Stimulated activated CD8-positive, alpha-beta memory T cell treated with anti-CD3 and anti-CD28 coated beads, Interleukin-12 subunit alpha, Interleukin-12 subunit beta, amount 100 ng/mL, for 1 hour (primary cell): ENCODE measurements around the gene WFDC1.
A peak's percentile ranks its signal among the peaks of the same experiment; 100 is the strongest.

Experiments
- DNase-seq: peaks from one replicate; pipeline ENCODE4 v3.0.0-alpha.2; 2020; ENCODE audit warnings: low read depth

The WFDC1 gene

GRCh38 chr16:84351630-84352029 lies 57.0 kb downstream of the WFDC1 start:
- no peak for DNase-seq

GRCh38 chr16:84354306-84354705 lies 59.6 kb downstream of the WFDC1 start:
- DNase-seq: no peak

GRCh38 chr16:84355149-84355548 lies 60.5 kb downstream of the WFDC1 start:
- DNase-seq: no peak

- no peak for DNase-seq
Observed at GRCh38 chr16:84356176-84356575, 61.5 kb downstream of the WFDC1 start.

GRCh38 chr16:84356591-84357116 lies 62.0 kb downstream of the WFDC1 start:
- DNase-seq: no peak

GRCh38 chr16:84357191-84357651 lies 62.5 kb downstream of the WFDC1 start:
- no peak for DNase-seq

GRCh38 chr16:84358601-84359295 lies 64.1 kb downstream of the WFDC1 start:
- no peak for DNase-seq

- no peak for DNase-seq
Observed at GRCh38 chr16:84359326-84359725, 64.6 kb downstream of the WFDC1 start.

GRCh38 chr16:84360170-84360569 lies 65.5 kb downstream of the WFDC1 start:
- DNase-seq: peak; percentile 0

- no peak for DNase-seq
Observed at GRCh38 chr16:84360748-84361147, 66.1 kb downstream of the WFDC1 start.

- DNase-seq: no peak
Observed at GRCh38 chr16:84361546-84361945, 66.9 kb downstream of the WFDC1 start.

GRCh38 chr16:84362471-84362941 lies 67.8 kb downstream of the WFDC1 start:
- no peak for DNase-seq

- no peak for DNase-seq
Observed at GRCh38 chr16:84366208-84366607, 71.5 kb downstream of the WFDC1 start.

GRCh38 chr16:84367297-84367680 lies 72.6 kb downstream of the WFDC1 start:
- no peak for DNase-seq

- no peak for DNase-seq
Observed at GRCh38 chr16:84367750-84368307, 73.2 kb downstream of the WFDC1 start.

GRCh38 chr16:84368308-84368996 lies 73.8 kb downstream of the WFDC1 start, which contains the start of gene ATP2C2:
TSS of gene ATP2C2 (plus strand) at chr16:84368538. CDS start at chr16:84368616, 78 bp downstream.
- no peak for DNase-seq

- DNase-seq: no peak
Observed at GRCh38 chr16:84369105-84369504, 74.4 kb downstream of the WFDC1 start.

- no peak for DNase-seq
Observed at GRCh38 chr16:84369938-84370627, 75.4 kb downstream of the WFDC1 start.

- DNase-seq: no peak
Observed at GRCh38 chr16:84370723-84371552, 76.3 kb downstream of the WFDC1 start.

GRCh38 chr16:84371553-84371865 lies 76.8 kb downstream of the WFDC1 start:
- DNase-seq: no peak

GRCh38 chr16:84373907-84374489 lies 79.3 kb downstream of the WFDC1 start:
- DNase-seq: no peak
